Measurements from ENCODE around the gene PATJ.
"Not testable (repeated sequence)": the region's sequence is repeated elsewhere in the genome, so short reads cannot be mapped to it uniquely, and the experiment has no call there.

GRCh38 chr1:62220456-62220855, 478.2 kb downstream of the PATJ start:
- TF ChIP-seq, protein P1, sequence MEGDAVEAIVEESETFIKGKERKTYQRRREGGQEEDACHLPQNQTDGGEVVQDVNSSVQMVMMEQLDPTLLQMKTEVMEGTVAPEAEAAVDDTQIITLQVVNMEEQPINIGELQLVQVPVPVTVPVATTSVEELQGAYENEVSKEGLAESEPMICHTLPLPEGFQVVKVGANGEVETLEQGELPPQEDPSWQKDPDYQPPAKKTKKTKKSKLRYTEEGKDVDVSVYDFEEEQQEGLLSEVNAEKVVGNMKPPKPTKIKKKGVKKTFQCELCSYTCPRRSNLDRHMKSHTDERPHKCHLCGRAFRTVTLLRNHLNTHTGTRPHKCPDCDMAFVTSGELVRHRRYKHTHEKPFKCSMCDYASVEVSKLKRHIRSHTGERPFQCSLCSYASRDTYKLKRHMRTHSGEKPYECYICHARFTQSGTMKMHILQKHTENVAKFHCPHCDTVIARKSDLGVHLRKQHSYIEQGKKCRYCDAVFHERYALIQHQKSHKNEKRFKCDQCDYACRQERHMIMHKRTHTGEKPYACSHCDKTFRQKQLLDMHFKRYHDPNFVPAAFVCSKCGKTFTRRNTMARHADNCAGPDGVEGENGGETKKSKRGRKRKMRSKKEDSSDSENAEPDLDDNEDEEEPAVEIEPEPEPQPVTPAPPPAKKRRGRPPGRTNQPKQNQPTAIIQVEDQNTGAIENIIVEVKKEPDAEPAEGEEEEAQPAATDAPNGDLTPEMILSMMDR (IDR thresholded peaks at IDR 0.05): not testable (repeated sequence)
- not testable (repeated sequence) for TF ChIP-seq EP300, POLR2AphosphoS5, POLR2A (IDR thresholded peaks at IDR 0.05)
